AG10803 (cell line): Measurements from ENCODE around the gene OR12D1.
"Not testable (repeated sequence)": the region's sequence is repeated elsewhere in the genome, so short reads cannot be mapped to it uniquely, and the experiment has no call there.

Experiments
- DNase-seq: peaks from one replicate; pipeline ENCODE4 v3.0.0; 2010; ENCODE audit warnings: low read depth
- H3K4me3 ChIP-seq: 2 replicates; pipeline ENCODE4 v1.5.1; 2011; ENCODE audit warnings: mild to moderate bottlenecking, low read length, control low read depth
- CTCF ChIP-seq: conservative IDR thresholded peaks from 2 replicates; pipeline ENCODE4 v1.5.1; 2011; ENCODE audit warnings: mild to moderate bottlenecking, low read length, control low read depth, inconsistent platforms

Gene OR12D1

GRCh38 chr6:29403801-29404200 lies 10.9 kb upstream of the OR12D1 start:
- no peak overlapping the region for H3K4me3 ChIP-seq
- DNase-seq: no peak
- no peak for TF ChIP-seq CTCF

- DNase-seq: no peak
- no peak for TF ChIP-seq CTCF
Measured at GRCh38 chr6:29419516-29419915, 4.8 kb downstream of the OR12D1 start.

GRCh38 chr6:29424168-29424567 lies 9.4 kb downstream of the OR12D1 start:
- no peak for TF ChIP-seq CTCF
- no peak for DNase-seq
- H3K4me3 ChIP-seq: no peak overlapping the region

More at GRCh38 chr6:29419516-29419915, 4.8 kb downstream of the OR12D1 start:
- H3K4me3 ChIP-seq: no peak overlapping the region

- TF ChIP-seq CTCF: no peak
- DNase-seq: no peak
Measured at GRCh38 chr6:29424575-29424974, 9.8 kb downstream of the OR12D1 start.

GRCh38 chr6:29425075-29425474 lies 10.3 kb downstream of the OR12D1 start:
- no peak for TF ChIP-seq CTCF
- H3K4me3 ChIP-seq: no peak overlapping the region
- no peak for DNase-seq

More at GRCh38 chr6:29424575-29424974, 9.8 kb downstream of the OR12D1 start:
- H3K4me3 ChIP-seq: no peak overlapping the region

GRCh38 chr6:29426654-29427053 lies 11.9 kb downstream of the OR12D1 start:
- no peak for TF ChIP-seq CTCF
- no peak for DNase-seq

GRCh38 chr6:29436730-29437129 lies 22.0 kb downstream of the OR12D1 start:
- not testable (repeated sequence) for H3K4me3 ChIP-seq, DNase-seq

More at GRCh38 chr6:29426654-29427053, 11.9 kb downstream of the OR12D1 start:
- no peak overlapping the region for H3K4me3 ChIP-seq

GRCh38 chr6:29439006-29439405 lies 24.3 kb downstream of the OR12D1 start, which contains the start of gene OR10C1:
TSS of gene OR10C1 (plus strand) at chr6:29439306. CDS start at chr6:29440016, 710 bp downstream.
- no peak for DNase-seq
- no peak within 1 kb of the TSS for H3K4me3 ChIP-seq
- no peak for TF ChIP-seq CTCF
